HCT116 (cell line): ENCODE measurements around the gene PGS1. TPM values are rescaled to one million over a fixed set of nuclear protein-coding genes. Genes with fewer than 3 reads are reported as not detected.
A peak's percentile ranks its signal among the peaks of the same experiment; 100 is the strongest.

Source experiments
- ATAC-seq: fragments of 200-7000 bp; cut with Tn5 transposase; 2 replicates; pipeline ENCODE4 v1.9.1; 2020; ENCODE audit warnings: mild to moderate bottlenecking, moderate library complexity
- BruUV-seq: library from RNA; stranded (reverse); fragments of 400-500 nt; replicated peaks from 2 replicates; lab custom pipeline; 2021; lab: Mats Ljungman, UMichigan
- CTCF ChIA-PET: fragments of 300-600 bp; sonication (Branson Sonifier 250); formaldehyde crosslinking; loops from one replicate; lab custom pipeline; 2021; ENCODE audit warnings: antibody characterized with exemption; lab: Charles Lee
- POLR2A ChIA-PET: fragments of 300-600, 350-600 bp; sonication (Branson Sonifier 250); formaldehyde crosslinking; loops from one replicate; lab custom pipeline; 2021; ENCODE audit warnings: antibody characterized with exemption; lab: Charles Lee
- RAD21 ChIA-PET, 2 experiments: fragments of 300-600 bp; sonication (Branson Sonifier 250); formaldehyde crosslinking; loops; one replicate each; lab custom pipeline; 2023; ENCODE audit warnings: low total read pairs in 2 of 2; ENCODE audit not compliant: uncharacterized antibody in 2 of 2, unreplicated experiment in 2 of 2, low non-redundant PET in 1 of 2; lab: Charles Lee
- DNase-seq: peaks from one replicate; pipeline ENCODE4 v3.0.0-alpha.2; 2010; ENCODE audit warnings: low read depth, low spot score
- H2AFZ ChIP-seq: fragments of 200-600 bp; shearing (Covaris generic), sonication (generic); 2 replicates; pipeline ENCODE4 v1.6.1; 2017; ENCODE audit warnings: low read depth, mixed run types, mixed read lengths, antibody characterized with exemption, low read length; ENCODE audit not compliant: poor library complexity, severe bottlenecking
- H3K27ac ChIP-seq: 2 replicates; pipeline ENCODE4 v1.5.1; 2012; ENCODE audit warnings: low read depth, low read length
- H3K27me3 ChIP-seq: fragments of 200-600 bp; sonication (generic); 2 replicates; pipeline ENCODE4 v1.6.1; 2016; ENCODE audit warnings: mixed run types, low read length, mixed read lengths; ENCODE audit not compliant: insufficient read depth
- H3K36me3 ChIP-seq, 2 experiments: fragments of 200-500 bp in 1 of 2; fragments of 200-600 bp in 1 of 2; sonication (Bioruptor generic) in 1 of 2; sonication (generic) in 1 of 2; 2 replicates each; pipeline versions ENCODE4 v1.5.1 to v1.6.1; 2014 to 2016; ENCODE audit warnings: low read length in 2 of 2, inconsistent platforms in 1 of 2, mixed read lengths in 1 of 2, mixed run types in 1 of 2; ENCODE audit not compliant: insufficient read depth in 2 of 2, control insufficient read depth in 1 of 2
- H3K4me1 ChIP-seq, 2 experiments: fragments of 200-600 bp in 1 of 2; sonication (generic) in 1 of 2; 2 replicates each; pipeline versions ENCODE4 v1.5.1 to v1.6.1; 2012 to 2017; ENCODE audit warnings: low read length in 2 of 2, inconsistent platforms in 1 of 2, mild to moderate bottlenecking in 1 of 2, mixed read lengths in 1 of 2, mixed run types in 1 of 2, moderate library complexity in 1 of 2; ENCODE audit not compliant: insufficient read depth in 2 of 2, control insufficient read depth in 1 of 2
- H3K4me2 ChIP-seq: fragments of 200-600 bp; sonication (generic); 2 replicates; pipeline ENCODE4 v1.6.1; 2017; ENCODE audit warnings: mixed run types, low read length, mixed read lengths
- H3K4me3 ChIP-seq, 2 experiments: fragments of 200-600 bp in 1 of 2; sonication (generic) in 1 of 2; replicated peaks in 1 of 2; 2 replicates each; pipeline ENCODE4 v1.5.1; 2011 to 2016; ENCODE audit warnings: low read length in 2 of 2, control low read depth in 1 of 2, low read depth in 1 of 2, mild to moderate bottlenecking in 1 of 2, mixed read lengths in 1 of 2, mixed run types in 1 of 2
- H3K79me2 ChIP-seq: fragments of 200-600 bp; sonication (generic); 2 replicates; pipeline ENCODE4 v1.6.1; 2017; ENCODE audit warnings: mild to moderate bottlenecking, mixed run types, low read length, moderate library complexity, mixed read lengths; ENCODE audit not compliant: insufficient read depth
- H3K9ac ChIP-seq: fragments of 200-600 bp; sonication (generic); 2 replicates; pipeline ENCODE4 v1.6.1; 2016; ENCODE audit warnings: low read length, mixed read lengths
- H3K9me2 ChIP-seq: fragments of 200-600 bp; sonication (generic), shearing (Covaris generic); 2 replicates; pipeline ENCODE4 v1.6.1; 2017; ENCODE audit warnings: mixed run types, mild to moderate bottlenecking, moderate library complexity; ENCODE audit not compliant: insufficient read depth
- H3K9me3 ChIP-seq, 2 experiments: fragments of 200-500 bp in 1 of 2; fragments of 200-600 bp in 1 of 2; sonication (Bioruptor generic) in 1 of 2; sonication (generic) in 1 of 2; 2 replicates each; pipeline ENCODE4 v1.6.1; 2014 to 2017; ENCODE audit warnings: low read length in 2 of 2, mixed read lengths in 2 of 2, inconsistent platforms in 1 of 2, low read depth in 1 of 2, mild to moderate bottlenecking in 1 of 2, mixed run types in 1 of 2, moderate library complexity in 1 of 2; ENCODE audit not compliant: control insufficient read depth in 1 of 2, insufficient read depth in 1 of 2
- H4K20me1 ChIP-seq: fragments of 200-600 bp; sonication (generic), shearing (Covaris generic); 2 replicates; pipeline ENCODE4 v1.6.1; 2017; ENCODE audit warnings: mixed run types, mild to moderate bottlenecking, moderate library complexity; ENCODE audit not compliant: insufficient read depth
- ATF3 ChIP-seq: IDR thresholded peaks from 2 replicates; pipeline ENCODE4 v1.6.1; 2012
- CBX3 ChIP-seq: IDR thresholded peaks from 2 replicates; pipeline ENCODE4 v1.6.1; 2012; ENCODE audit warnings: low read depth
- CTCF ChIP-seq, 3 experiments: fragments of 200-600 bp in 1 of 3; sonication (generic) in 1 of 3; IDR thresholded peaks in 2 of 3; conservative IDR thresholded peaks in 1 of 3; 2 replicates each; pipeline ENCODE4 v1.5.1; 2012 to 2017; ENCODE audit warnings: low read depth in 2 of 3, low read length in 2 of 3, antibody characterized with exemption in 1 of 3, borderline replicate concordance in 1 of 3, control low read depth in 1 of 3, mild to moderate bottlenecking in 1 of 3, mixed read lengths in 1 of 3, mixed run types in 1 of 3, moderate library complexity in 1 of 3; ENCODE audit not compliant: insufficient read depth in 1 of 3
- EGR1 ChIP-seq: IDR thresholded peaks from 2 replicates; pipeline ENCODE4 v1.6.1; 2012; ENCODE audit warnings: low read depth
- EZH2 ChIP-seq: fragments of 200-600 bp; sonication (generic); IDR thresholded peaks from 2 replicates; pipeline ENCODE4 v1.6.1; 2017; ENCODE audit warnings: antibody characterized with exemption, mixed run types
- EZH2phosphoT487 ChIP-seq: fragments of 200-600 bp; IDR thresholded peaks from 2 replicates; pipeline ENCODE4 v1.6.1; 2018; ENCODE audit warnings: antibody characterized with exemption, borderline replicate concordance
- JUND ChIP-seq: IDR thresholded peaks from 2 replicates; pipeline ENCODE4 v1.6.1; 2012
- MAX ChIP-seq: IDR thresholded peaks from 2 replicates; pipeline ENCODE4 v1.6.1; 2012
- POLR2A ChIP-seq: IDR thresholded peaks from 2 replicates; pipeline ENCODE4 v1.7.0; 2011; ENCODE audit warnings: borderline replicate concordance; ENCODE audit not compliant: insufficient read depth, insufficient read length; ENCODE audit errors: extremely low read depth
- REST ChIP-seq: IDR thresholded peaks from 2 replicates; pipeline ENCODE4 v1.6.1; 2012; ENCODE audit warnings: low read depth
- SIN3A ChIP-seq: IDR thresholded peaks from 2 replicates; pipeline ENCODE4 v1.6.1; 2012; ENCODE audit warnings: low read depth
- SP1 ChIP-seq: IDR thresholded peaks from 2 replicates; pipeline ENCODE4 v1.6.1; 2012; ENCODE audit warnings: low read depth
- YY1 ChIP-seq: IDR thresholded peaks from 2 replicates; pipeline ENCODE4 v1.6.1; 2011; ENCODE audit warnings: low read length, low read depth, moderate library complexity, mild to moderate bottlenecking; ENCODE audit not compliant: insufficient replicate concordance; ENCODE audit errors: extremely low read depth
- ZFX ChIP-seq: fragments of 450-650 bp; IDR thresholded peaks from 2 replicates; pipeline ENCODE4 v1.6.1; 2017
- intact Hi-C: fragments of 100-400 bp; cut with micrococcal nuclease; formaldehyde crosslinking; loops from 2 replicates; pipeline ENCODE4 v1.10.0; 2022
- total RNA-seq: library from RNA; stranded (reverse); gene quantifications from one replicate; pipeline ENCODE4 v1.2.1, GENCODE V29; 2021; ENCODE audit not compliant: unreplicated experiment

PGS1 gene
- total RNA-seq, 1 experiment from 2014 or later, result 44.4 TPM

- RAD21 ChIA-PET, result no interaction called here
- TF ChIP-seq SIN3A (no peak), CTCF (IDR thresholded peaks at IDR 0.05 in 2 of 3, conservative IDR thresholded peaks at IDR 0.05 in 1 of 3; ENCODE audit: borderline replicate concordance in 1 of 3, insufficient read depth in 1 of 3, low read depth in 2 of 3, low read length in 2 of 3) (peak in 2 of 3 experiments; percentile 42 to 52; a peak in 3 of 6 replicates)
- Histone ChIP-seq H3K9ac (no peak overlapping the region), H3K4me2 (no peak overlapping the region), H3K27me3 (no peaks in the 10 kb centered on the region), H3K9me3 (peaks cover 0 to 5% of the 10 kb centered on the region in 2 experiments; a peak in 2 of 4 replicates), H2AFZ (no peak overlapping the region), H3K79me2 (no peaks in the 10 kb centered on the region), H3K36me3 (no peaks in the 10 kb centered on the region), H3K9me2 (no peaks in the 10 kb centered on the region), H3K4me1 (no peaks in the 10 kb centered on the region; a peak in 1 of 4 replicates), H3K4me3 (no peak overlapping the region), H4K20me1 (no peaks in the 10 kb centered on the region), H3K27ac (no peak overlapping the region)
- POLR2A ChIA-PET, result no interaction called here
- CTCF ChIA-PET, result no interaction called here
- intact Hi-C loops, result loop anchor here (5.0 kb wide), 1 partner anchor 349 kb away; no protein-coding TSS in a partner anchor
- no TSS peak for BruUV-seq
- ATAC-seq (no peak), DNase-seq (no peak)
These were observed 70.0 kb downstream of the PGS1 start for GRCh38 chr17:78448356-78448993.

- no peak for ATAC-seq
- BruUV-seq, result no TSS peak
- Histone ChIP-seq H3K27ac (no peak overlapping the region), H3K4me3 (no peak overlapping the region), H3K4me1 (no peaks in the 10 kb centered on the region; a peak in 1 of 4 replicates), H2AFZ (no peak overlapping the region), H3K9ac (no peak overlapping the region), H3K27me3 (no peaks in the 10 kb centered on the region), H3K4me2 (no peak overlapping the region), H3K36me3 (no peaks in the 10 kb centered on the region), H3K9me2 (no peaks in the 10 kb centered on the region), H3K9me3 (peaks cover 0 to 5% of the 10 kb centered on the region in 2 experiments; a peak in 2 of 4 replicates), H4K20me1 (no peaks in the 10 kb centered on the region), H3K79me2 (no peaks in the 10 kb centered on the region)
- RAD21 ChIA-PET, result no interaction called here
- no peak for DNase-seq
- CTCF ChIA-PET, result no interaction called here
- POLR2A ChIA-PET, result no interaction called here
- intact Hi-C loops, result loop anchor here (5.0 kb wide), 1 partner anchor 347 kb away; no protein-coding TSS in a partner anchor
- TF ChIP-seq CBX3, result no peak
- TF ChIP-seq EGR1, result no peak
- no peak for TF ChIP-seq SP1
- TF ChIP-seq EZH2, result no peak
- TF ChIP-seq ZFX, result no peak
- TF ChIP-seq POLR2A, result no peak
- TF ChIP-seq SIN3A, result no peak
- TF ChIP-seq YY1, result no peak
- no peak for TF ChIP-seq MAX
- TF ChIP-seq EZH2phosphoT487, result no peak
- no peak for TF ChIP-seq JUND
- TF ChIP-seq REST, result no peak
- TF ChIP-seq ATF3, result no peak
These were observed 71.6 kb downstream of the PGS1 start for GRCh38 chr17:78449983-78450595.
